GM03348 (cell line): ENCODE data around the gene MCFD2.

Source experiments
- DNase-seq: peaks from one replicate; pipeline ENCODE4 v3.0.0; 2012; ENCODE audit warnings: low spot score

The MCFD2 gene

DNA sequence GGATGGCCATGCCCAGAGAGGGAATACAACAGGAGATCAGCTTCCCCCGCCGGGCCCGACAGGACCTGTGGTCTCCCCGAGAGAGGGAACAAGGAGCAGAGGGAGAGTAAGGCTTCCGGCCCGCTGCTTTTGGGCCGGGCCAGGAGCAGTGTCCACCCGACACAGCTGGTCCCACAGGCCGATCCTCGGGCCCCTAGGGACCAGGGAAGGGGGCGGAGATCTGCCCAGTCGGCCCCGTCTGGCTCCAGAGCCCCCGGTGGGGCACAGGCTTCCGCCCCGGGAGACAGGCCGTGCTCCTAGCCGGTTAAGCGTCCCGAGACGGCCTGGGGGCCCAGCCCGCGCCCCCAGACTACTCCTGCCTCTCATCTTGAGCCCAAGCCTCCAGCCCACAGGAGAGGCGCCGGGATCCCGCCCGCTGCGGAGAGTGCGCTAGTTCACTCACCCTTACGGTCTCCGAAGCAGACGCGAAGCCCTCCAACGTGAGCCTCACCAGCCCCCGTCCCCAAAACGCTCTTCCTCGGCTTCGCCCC, at the start of gene MCFD2:
TSS of gene MCFD2 (minus strand) at position 526 of the 530 bp plus-strand sequence. CDS start 6,635 bp downstream, outside the sequence.
- peak; percentile 85 for DNase-seq

DNA sequence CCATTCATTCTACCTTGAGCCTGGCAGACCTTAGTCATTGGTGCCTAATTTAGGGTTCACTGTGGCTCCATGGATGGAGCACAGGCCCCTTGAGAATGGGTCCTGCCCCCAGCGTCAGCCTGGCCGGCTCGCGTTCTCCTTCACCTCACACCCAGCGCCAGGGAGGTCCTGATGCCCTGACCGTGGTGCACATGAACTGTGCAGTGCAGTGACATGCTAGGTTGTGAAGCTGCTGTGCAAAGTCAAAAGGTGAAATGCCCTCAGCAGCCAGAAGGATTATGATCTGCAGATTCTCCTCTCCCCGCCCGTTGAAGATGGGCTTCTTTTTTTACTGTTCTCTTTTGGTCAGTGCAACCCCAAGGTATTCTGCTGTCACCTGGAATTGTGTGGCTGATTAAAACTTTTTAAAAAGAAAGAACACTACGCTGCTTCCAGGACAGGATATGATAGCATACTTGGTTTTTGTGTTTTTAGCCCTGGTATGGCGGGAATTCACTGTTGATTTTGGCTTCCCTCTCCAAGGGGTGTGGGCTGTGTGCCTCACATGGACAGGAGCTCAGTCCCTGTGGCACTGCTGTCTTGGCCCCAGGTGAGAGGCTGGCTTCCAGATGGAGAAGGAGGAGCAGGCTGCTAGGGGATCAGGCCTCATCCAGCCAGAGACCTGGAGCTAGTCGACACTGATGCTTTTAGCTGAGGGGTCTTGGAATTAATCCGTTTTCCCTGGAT, 49.4 kb upstream of the MCFD2 start:
- peak; percentile 43 for DNase-seq

DNA sequence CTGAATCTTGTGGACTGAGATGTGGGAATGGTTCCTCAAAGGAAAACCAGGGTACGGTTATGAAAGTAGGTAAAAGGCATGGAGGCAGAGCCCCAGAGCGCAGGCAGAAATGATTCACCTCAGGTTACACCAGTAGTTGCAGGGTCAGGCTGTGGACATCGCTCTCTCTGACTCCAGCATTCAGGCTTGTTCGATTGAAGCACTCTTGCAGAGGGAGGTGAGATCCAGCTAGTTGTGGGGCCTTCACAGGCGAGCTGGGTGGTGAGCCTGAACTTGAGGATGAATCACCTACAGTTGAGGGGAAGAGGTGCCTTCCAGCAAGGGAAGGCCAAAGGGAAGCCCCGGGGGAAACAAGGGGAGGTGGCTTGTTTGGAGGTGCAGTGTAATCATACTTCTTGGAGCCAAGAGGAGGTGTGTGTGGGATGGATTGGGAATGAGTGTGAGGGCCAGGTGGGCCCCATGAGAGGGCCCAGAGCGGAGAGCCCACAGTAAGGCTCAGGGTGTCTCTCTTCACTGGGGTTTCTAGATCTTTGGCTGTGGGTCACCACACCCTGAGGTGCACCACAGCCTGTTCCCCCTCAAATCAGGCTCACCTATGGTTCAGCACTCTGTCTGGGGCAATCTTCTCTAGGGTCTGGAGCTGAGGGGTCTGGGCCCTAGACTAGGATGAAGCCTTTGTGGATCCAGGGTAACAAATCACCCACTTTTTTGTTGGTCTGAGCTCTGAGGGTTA, 48.5 kb upstream of the MCFD2 start:
- no peak for DNase-seq

DNA sequence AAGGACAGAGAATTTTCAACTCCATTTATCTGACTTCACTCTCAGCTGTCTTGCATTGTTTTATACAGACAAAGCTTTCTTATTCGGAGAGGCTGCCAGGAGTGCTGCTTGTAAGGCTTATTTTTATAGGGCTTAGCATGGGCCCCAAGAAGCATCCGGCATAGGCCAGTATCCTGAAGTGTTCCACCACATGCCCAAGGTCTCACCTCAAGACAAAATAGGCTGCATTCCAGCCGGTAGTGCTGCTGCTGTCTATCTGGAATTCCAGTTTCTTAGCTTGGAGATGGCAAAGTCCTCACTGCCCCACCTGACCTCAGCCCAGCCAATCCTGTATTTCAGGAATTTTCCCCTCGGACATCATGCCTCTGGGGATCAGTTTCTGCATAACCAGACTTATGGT, 47.6 kb upstream of the MCFD2 start:
- DNase-seq: no peak

DNA sequence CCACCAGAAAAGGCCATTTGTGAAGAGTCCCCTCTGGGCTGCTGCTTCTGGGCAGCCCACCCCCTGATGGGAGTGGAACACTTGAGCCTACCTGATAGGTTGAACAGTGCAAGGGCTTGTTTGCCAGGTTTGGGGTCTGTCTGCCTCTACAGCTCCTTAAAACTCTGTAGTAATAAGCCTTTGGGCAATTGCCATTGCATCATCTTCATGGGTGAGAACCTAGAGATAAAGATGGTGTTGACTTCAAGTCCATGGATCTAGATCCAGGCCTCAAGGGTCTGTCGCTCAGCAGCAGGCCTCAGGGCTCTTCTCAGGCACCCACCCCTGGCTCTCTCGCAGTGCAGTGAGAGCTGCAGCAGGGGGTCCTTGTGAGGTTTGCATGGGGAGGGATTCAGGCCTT, 47.1 kb upstream of the MCFD2 start:
- DNase-seq: no peak

DNA sequence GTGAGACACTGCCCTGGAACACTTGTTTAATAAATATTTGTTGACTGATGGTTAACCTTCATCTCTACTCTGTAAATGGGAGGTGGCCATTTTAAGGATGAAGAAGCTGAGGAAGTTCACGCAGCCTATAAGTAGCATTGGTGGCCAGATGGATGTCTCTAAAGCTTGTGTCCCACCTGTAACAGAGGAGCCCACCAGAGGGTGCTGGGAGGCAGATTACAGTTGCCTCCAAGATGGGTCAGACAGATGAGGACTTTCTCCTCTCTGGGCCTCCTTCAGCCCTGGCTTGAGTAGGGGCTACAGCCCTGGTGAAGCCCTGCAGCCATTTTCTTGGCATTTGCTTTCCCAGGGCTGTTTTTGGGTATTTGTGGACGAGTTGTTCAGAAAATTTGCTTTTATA, 45.0 kb upstream of the MCFD2 start:
- no peak for DNase-seq

DNA sequence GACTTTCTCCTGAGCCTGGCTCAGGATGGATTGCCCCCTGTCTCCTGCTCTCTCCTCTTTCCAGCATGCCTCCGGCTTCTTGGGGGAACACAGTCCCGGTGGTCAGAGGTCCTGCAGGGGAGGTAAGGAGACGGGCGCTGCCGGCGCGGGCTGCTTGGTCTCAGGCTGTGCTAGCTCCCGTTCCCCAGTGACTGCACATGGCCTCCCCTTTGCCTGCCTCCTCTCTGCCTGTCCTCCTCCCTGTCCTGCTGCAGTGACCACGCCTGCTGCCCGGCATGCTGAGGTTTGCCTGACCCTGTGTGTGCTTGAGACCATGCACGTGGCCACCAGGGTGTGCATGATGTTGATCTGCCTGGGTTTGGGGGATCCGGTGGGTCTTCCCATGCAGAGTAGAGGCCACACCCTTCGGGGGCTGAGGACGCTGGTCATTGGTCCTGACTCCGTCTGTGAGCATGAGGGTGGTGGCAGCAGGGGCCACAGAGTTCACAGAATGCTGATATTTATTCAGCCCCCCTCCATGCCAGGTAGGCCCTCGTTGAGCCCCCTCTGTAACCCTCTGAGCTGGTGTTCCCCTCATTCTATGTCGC, 42.9 kb upstream of the MCFD2 start:
- DNase-seq: no peak

DNA sequence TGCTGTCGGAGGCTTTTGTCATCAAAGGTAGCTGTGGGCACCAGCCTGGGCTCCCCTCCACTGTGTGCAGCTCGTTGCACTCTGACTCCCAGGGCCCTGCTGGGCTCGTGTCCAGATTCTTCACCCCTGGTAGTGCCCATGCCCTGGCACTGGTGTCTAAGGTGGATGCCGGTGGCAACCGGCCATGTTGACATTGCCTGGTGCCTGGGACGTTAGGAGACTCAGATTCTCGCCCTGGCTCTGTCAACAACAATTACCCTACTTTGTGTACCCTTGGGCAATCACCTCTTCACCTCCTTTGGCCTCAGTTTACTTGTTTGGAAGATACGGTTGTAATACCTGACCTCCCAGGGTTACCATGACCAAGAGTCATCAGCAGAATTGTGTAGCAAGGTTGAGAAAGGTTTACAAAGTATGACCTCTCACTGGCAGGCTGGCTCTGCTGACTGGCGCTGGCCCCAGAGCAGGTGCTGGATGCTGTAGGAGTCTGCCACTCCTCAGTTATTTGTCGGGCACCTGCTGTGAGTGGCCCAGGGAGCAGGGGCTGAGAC, 41.5 kb upstream of the MCFD2 start:
- no peak for DNase-seq

DNA sequence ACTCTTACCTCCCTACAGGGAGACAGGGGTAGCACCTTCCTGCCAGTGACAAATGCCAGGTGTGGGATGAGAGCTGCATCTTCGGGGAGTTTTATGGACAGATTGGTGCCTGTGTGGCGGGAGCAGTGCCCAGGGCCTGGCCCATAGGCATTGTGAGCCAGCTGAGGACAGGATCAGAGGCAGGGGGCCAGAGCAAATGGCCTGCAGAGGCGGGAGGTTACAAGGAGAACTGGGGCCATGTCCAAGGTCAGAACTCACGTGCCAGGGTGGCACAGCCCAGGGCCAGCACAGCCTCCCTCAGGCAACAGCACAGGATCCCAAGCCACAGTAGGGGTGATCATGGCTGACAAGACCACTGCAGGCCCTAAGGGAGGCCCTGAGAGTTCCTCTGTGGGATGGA, 40.2 kb upstream of the MCFD2 start:
- no peak for DNase-seq

DNA sequence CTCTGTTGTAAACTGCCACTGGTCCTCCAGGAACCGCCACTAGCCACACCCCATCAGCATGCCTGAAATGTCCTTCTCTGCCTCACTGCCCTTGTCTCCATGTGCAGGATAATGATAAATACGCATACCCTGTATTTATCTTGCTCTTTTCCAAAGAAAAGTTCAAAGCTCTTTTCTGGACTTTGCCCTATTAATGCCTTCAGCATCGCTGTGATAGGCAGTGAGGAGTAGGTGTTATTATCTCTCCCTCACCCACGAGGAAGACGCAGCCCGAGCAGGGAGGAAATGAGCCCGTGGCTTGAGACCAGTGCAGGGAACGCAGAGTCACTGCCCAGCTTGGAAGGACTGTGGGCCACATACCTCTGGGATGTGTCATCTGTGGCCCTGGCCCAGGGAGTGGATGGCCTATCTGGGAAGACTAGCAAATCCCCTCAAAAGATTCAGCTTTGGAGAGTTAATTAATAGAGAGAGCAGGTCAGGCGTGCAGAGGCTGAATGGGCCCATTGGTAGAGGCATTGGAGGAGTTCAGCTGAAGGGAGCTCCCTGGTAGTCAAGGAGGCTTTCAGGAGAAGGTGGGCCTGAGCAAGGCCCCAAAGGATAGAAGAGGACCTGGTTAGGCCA, 39.5 kb upstream of the MCFD2 start:
- peak; percentile 94 for DNase-seq

DNA sequence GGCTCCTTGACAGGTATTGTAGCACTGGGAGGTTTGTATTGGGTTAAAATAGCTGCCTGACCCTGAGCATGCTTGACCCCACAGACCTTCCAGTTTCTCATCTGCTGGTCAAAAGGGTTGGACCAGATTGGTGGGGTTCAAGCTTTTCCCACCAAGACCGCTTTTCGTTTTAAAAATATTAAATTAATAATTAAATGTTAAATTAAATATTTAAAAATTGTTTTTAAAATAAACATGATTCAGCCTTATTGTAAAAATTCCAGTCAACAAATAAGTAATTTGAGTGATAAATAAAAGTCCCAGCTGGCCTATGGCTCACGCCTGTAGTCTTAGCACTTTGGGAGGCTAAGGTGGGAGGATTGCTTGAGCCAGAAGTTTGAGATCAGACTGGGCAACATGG, 36.6 kb upstream of the MCFD2 start:
- no peak for DNase-seq

DNA sequence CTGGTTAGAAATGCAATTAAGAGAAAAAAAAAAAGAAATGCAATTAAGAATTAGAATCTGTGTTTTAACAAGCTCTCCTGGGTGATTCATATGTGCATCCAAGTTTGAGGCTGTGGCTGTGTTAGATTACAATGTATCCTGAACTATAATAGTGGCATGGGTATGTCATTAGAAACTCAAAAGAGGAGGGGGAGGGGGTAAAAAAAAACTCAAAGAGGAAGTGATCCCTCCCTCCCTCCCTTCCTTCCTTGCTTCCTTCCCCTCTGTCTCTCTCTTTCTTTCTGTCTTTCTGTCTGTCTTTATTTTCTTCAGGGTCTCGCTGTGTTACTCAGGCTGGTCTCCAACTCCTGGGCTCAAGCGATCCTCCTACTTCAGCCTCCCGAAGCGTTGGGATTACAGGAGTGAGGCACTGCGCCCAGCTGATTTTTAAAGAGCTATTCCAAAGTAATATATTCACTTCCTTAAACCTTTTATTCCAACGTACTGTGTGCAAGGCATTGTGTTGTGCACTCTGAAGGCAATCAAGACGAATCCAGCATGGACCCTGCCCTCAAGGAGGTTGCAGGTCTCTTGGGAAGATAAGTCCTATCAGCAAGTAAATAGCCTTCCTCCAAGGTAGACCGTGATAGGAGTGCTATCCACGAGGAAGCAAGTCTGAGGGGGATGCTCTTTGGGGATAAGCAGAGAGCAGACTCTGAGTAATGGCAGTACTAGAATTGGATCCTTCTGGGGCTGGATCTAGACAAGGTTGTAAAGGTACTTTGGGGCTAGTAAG, 35.9 kb upstream of the MCFD2 start:
- no peak for DNase-seq

DNA sequence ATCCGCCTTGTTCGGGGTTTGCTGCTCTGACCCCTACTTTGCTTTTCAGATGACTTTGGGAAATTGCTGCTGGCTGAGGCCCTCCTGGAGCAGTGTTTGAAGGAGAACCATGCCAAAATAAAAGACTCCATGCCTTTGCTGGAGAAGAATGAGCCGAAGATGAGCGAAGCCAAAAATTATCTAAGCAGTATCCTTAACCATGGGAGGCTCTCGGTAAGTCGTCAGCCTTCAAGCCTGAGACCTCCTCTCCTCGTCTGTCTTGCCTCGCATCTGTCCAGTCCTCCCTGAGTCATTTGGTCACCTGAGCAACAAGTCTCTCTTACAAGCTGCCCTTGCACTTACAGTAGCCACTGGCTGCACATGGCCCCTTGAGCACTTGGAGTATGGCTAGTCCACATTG, 34.7 kb upstream of the MCFD2 start:
- DNase-seq: no peak

DNA sequence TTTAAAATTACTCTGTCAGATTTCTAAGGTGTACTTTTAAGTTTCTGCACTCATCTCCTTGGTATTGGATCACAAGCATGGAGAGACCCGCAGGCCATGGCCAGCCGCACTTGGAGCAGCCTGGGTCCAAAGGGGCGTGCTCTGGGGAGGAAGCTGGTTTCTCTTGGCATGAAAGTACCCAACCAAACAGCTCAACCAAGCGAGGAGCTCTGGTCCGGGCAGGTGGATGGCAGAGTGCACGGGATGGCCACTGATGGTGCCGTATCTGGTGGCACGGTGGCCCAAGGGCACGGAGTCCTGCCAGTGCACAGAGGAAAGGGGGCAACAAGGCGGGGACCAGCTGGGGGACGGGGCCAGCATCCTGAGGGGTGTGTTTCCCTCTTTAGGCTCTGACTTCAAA, 32.2 kb upstream of the MCFD2 start:
- DNase-seq: no peak

DNA sequence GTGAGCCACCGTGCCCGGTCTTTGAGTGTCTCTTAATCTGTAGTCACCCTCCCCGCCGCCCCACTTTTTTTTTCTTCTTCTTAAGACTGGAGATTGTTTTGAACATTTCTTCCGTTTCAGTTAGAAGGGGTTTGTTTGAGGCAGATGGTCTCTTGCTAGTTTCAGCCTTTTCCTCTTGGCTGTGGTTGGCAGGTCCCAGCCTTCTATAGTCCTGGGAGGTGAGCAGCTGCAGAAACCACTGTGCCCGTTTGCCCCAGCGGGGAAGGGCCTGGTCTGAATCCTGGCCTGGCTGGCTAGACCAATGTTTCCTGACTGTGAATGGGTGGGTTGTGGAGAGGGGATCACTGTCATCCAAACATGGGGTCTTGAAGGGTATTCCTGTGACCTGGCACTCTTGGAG, 30.1 kb upstream of the MCFD2 start:
- DNase-seq: no peak

DNA sequence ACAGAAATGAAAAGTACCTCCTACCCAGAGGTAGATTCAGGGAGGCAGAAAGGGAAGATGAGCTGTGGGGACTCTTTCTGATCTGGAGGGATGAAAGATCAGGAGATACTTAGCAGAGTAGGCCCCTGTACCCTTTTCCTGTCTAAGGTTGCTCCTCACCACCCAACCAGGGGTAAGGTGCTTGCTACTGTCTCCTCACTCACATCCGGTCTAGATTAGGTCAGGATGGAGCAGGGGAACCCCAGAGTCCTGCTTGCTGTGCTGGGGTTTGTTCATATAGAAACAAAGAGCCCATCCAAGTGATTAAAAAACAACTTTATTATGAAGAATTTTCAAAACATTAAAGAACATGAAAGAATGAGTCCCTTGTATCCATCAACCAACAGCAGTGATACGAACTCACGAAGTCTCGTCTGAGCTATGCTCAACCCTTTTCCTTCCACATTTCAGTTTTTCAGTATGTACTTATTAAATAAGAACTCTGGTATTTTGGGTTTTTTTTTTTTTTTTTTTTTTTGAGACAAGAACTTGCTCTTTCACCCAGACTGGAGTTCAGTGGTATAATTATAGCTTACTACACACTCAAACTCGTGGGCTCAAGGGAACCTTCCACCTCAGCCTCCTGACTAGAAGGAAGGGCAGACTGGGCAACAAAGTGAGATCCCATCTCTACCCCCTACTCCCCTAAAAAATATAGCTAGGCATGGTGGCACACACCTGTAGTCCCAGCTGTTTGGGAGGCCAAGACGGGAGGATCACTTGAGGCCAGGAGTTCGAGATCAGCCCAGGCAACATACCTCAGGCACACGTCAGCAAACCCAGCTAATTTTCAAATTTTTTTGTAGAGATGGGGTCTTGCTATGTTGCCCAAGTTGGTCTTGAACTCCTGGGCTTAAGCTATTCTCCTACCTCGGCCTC, 28.5 kb upstream of the MCFD2 start:
- DNase-seq: no peak

DNA sequence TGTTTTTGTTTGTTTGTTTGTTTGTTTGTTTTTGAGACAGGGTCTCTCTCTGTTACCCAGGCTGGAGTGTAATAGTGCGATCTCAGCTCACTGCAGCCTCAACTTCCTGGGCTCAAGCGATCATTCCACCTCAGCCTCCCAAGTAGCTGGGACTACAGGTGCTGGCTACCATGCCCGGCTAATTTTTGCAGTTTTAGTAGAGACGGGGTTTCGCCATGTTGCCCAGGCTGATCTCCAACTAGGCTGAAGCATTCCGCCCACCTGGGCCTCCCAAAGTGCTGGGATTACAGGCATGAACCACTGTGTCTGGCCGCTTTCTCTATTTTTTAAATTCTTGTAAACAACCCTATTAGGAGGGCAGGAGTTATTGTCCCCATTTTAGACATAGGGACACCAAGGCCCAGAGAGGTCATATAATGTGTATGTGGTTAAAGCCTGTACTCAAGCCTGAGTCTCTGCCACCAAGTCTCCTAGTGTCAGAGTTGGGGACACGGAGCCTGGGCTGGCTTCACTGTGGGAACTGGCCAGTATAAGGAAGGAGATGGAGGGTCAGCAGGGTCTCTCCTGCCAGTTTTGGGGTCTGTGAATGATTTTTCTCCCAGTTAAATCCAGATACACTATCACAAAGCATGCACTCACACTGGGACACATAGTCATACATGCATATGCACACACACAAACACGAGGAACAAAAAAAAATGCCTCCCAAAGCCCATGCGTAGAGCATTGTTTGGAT, 27.5 kb upstream of the MCFD2 start:
- no peak for DNase-seq

DNA sequence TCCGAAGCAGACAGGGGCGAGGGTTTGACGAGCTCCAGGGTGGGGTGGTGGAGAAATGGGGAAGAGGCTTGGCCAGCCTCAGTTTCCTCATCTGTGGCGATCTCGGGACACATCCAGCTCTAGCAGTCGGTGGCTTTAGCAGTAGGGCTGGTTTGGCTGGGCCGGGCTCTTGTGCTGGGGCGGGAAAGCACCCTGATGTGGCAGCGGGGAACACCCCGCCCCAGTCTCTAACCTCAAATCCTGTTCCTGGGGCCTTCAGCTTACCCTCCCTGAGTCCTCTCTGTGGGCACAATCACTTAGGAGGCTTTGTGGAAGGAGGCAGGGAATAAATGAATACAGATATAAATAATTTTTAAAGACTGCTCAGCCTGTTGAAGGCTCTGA, 26.5 kb upstream of the MCFD2 start:
- peak; percentile 53 for DNase-seq

DNA sequence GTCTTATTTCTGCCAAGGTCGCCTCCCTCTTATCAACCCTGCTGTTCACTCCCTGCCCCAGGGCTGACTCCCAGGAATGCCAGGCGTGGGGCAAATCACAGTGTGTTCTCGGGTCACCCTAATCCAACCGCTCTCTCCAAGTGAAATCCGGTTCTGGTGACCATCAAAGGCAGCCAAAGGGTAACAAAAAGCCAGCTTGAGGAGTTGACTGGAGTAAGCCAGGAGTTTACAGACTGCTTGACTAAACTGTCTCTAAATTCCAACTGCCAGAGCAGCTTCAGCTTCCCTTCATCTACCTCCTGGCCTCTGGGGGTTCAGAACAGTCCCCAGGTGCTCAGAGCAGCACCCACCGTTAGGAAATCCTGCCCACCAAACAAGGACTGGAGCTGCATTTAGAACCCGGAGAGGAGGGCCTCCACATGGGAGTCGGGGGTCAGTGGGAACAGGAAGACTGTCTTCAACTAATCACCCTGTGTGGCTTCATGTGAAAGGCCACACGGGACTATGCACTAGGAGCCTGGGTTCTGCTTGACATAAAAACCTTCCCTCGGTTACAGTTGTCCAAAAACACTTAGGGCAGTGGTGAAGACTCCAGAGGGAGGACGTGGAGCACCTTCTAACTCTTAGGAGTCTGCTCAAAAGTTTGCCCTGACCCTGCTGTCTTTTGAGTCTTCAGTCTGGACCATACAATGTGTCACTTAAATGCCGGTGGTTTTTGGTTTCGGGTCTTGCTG, 24.2 kb upstream of the MCFD2 start:
- DNase-seq: no peak
